Activated CD4-positive, alpha-beta T cell treated with anti-CD3 and anti-CD28 coated beads for 1 hour (primary cell): ENCODE results near the gene SLC9A5.

Experiments used
- DNase-seq: peaks from one replicate; pipeline ENCODE4 v3.0.0-alpha.2; 2020

Gene SLC9A5

GRCh38 chr16:67317853-67318252 lies 69.1 kb downstream of the SLC9A5 start:
- no peak for DNase-seq
